WTC11 (cell line): Measurements from ENCODE around the gene TRIM47. TPM values are rescaled to one million over a fixed set of nuclear protein-coding genes. Genes with fewer than 3 reads are reported as not detected.

Experiments used
- ATAC-seq: fragments of 200-7000 bp; cut with Tn5 transposase; 2 replicates; pipeline ENCODE4 v1.10.0; 2021; ENCODE audit warnings: mild to moderate bottlenecking, moderate library complexity
- CTCF ChIA-PET: fragments of 300-600 bp; sonication (Branson Sonifier 250); formaldehyde crosslinking; loops from one replicate; lab custom pipeline; 2021; ENCODE audit warnings: antibody characterized with exemption; lab: Charles Lee
- POLR2A ChIA-PET: fragments of 350-600 bp; sonication (Branson Sonifier 250); formaldehyde crosslinking; loops from one replicate; lab custom pipeline; 2021; ENCODE audit warnings: antibody characterized with exemption; lab: Charles Lee
- DNase-seq: peaks from one replicate; pipeline ENCODE4 v3.0.0; 2021; ENCODE audit warnings: low spot score
- H3K27ac Mint-ChIP-seq: 2 replicates; pipeline ENCODE4 v1.8.0; 2021; ENCODE audit warnings: mixed read lengths
- H3K27me3 Mint-ChIP-seq: 2 replicates; pipeline ENCODE4 v1.8.0; 2021; ENCODE audit warnings: low read depth, mild to moderate bottlenecking, moderate library complexity, mixed read lengths
- H3K36me3 Mint-ChIP-seq: 2 replicates; pipeline ENCODE4 v1.8.0; 2021; ENCODE audit warnings: mixed read lengths
- H3K4me1 Mint-ChIP-seq: 2 replicates; pipeline ENCODE4 v1.8.0; 2022; ENCODE audit warnings: mixed read lengths
- H3K4me3 Mint-ChIP-seq: 2 replicates; pipeline ENCODE4 v1.8.0; 2021; ENCODE audit warnings: mild to moderate bottlenecking, moderate library complexity, mixed read lengths
- H3K9me3 Mint-ChIP-seq: 2 replicates; pipeline ENCODE4 v1.8.0; 2021; ENCODE audit warnings: mixed read lengths
- AFF4 ChIP-seq: sonication (generic); formaldehyde crosslinking; IDR thresholded peaks from 2 replicates; pipeline ENCODE4 v1.8.1; 2023; ENCODE audit warnings: mild to moderate bottlenecking, missing genetic modification reagents, borderline replicate concordance
- ATF1 ChIP-seq: sonication (generic); formaldehyde crosslinking; IDR thresholded peaks from 2 replicates; pipeline ENCODE4 v1.8.1; 2023; ENCODE audit warnings: mild to moderate bottlenecking, moderate library complexity, missing genetic modification reagents
- ATF3 ChIP-seq: sonication (generic); formaldehyde crosslinking; conservative IDR thresholded peaks from 2 replicates; pipeline ENCODE4 v1.8.1; 2022; ENCODE audit warnings: mild to moderate bottlenecking, missing genetic modification reagents
- EMX1 ChIP-seq: fragments of 250-450 bp; sonication (Bioruptor Pico); IDR thresholded peaks from 2 replicates; pipeline ENCODE4 v1.8.0; 2021; ENCODE audit warnings: mild to moderate bottlenecking
- FOXJ3 ChIP-seq: sonication (generic); formaldehyde crosslinking; IDR thresholded peaks from 2 replicates; pipeline ENCODE4 v1.9.0; 2021; ENCODE audit warnings: missing genetic modification reagents, mild to moderate bottlenecking, borderline replicate concordance
- FOXP4 ChIP-seq: sonication (generic); formaldehyde crosslinking; IDR thresholded peaks from 2 replicates; pipeline ENCODE4 v1.8.0; 2022; ENCODE audit warnings: mild to moderate bottlenecking, missing genetic modification reagents
- JUN ChIP-seq: sonication (generic); formaldehyde crosslinking; IDR thresholded peaks from 2 replicates; pipeline ENCODE4 v1.8.0; 2023; ENCODE audit warnings: mild to moderate bottlenecking, missing genetic modification reagents
- MYBL2 ChIP-seq: sonication (generic); formaldehyde crosslinking; IDR thresholded peaks from 2 replicates; pipeline ENCODE4 v1.8.1; 2023; ENCODE audit warnings: mild to moderate bottlenecking, moderate library complexity, missing genetic modification reagents
- NFATC4 ChIP-seq: fragments of 250-450 bp; sonication (Bioruptor Pico); IDR thresholded peaks from 2 replicates; pipeline ENCODE4 v1.9.0; 2021; ENCODE audit warnings: mild to moderate bottlenecking
- PRDM15 ChIP-seq: sonication (generic); formaldehyde crosslinking; IDR thresholded peaks from 2 replicates; pipeline ENCODE4 v1.8.0; 2022; ENCODE audit warnings: missing genetic modification reagents
- PRRX2 ChIP-seq: fragments of 250-450 bp; sonication (Bioruptor Pico); IDR thresholded peaks from 2 replicates; pipeline ENCODE4 v1.8.0; 2021; ENCODE audit warnings: mild to moderate bottlenecking
- RORB ChIP-seq: fragments of 250-450 bp; sonication (Bioruptor Pico); IDR thresholded peaks from 2 replicates; pipeline ENCODE4 v1.9.0; 2021; ENCODE audit warnings: mild to moderate bottlenecking
- SMAD4 ChIP-seq: sonication (generic); formaldehyde crosslinking; IDR thresholded peaks from 2 replicates; pipeline ENCODE4 v1.8.0; 2022; ENCODE audit warnings: mild to moderate bottlenecking, missing genetic modification reagents
- TCF7 ChIP-seq: sonication (generic); formaldehyde crosslinking; IDR thresholded peaks from 2 replicates; pipeline ENCODE4 v1.8.0; 2022; ENCODE audit warnings: mild to moderate bottlenecking, low read depth, missing genetic modification reagents, moderate library complexity
- ZNF121 ChIP-seq: sonication (generic); formaldehyde crosslinking; IDR thresholded peaks from 2 replicates; pipeline ENCODE4 v1.8.0; 2023; ENCODE audit warnings: missing genetic modification reagents
- total RNA-seq: library from RNA; stranded (reverse); gene quantifications from 3 replicates; pipeline ENCODE4 v1.2.3, GENCODE V29; 2021
- TF ChIP-seq, protein P1 (sequence below): fragments of 250-450 bp; sonication (Bioruptor Pico); IDR thresholded peaks from 2 replicates; pipeline ENCODE4 v2.1.2; 2022; ENCODE audit warnings: mild to moderate bottlenecking, moderate library complexity
- TF ChIP-seq, protein P2 (sequence below): sonication (generic); formaldehyde crosslinking; IDR thresholded peaks from 2 replicates; pipeline ENCODE4 v1.8.0; 2023; ENCODE audit warnings: mild to moderate bottlenecking, missing genetic modification reagents
- TF ChIP-seq, protein P3 (sequence below): sonication (generic); formaldehyde crosslinking; IDR thresholded peaks from 2 replicates; pipeline ENCODE4 v1.8.0; 2022; ENCODE audit warnings: mild to moderate bottlenecking, missing genetic modification reagents
- TF ChIP-seq, protein P4 (sequence below): sonication (generic); formaldehyde crosslinking; IDR thresholded peaks from 2 replicates; pipeline ENCODE4 v1.8.1; 2022; ENCODE audit warnings: mild to moderate bottlenecking, missing genetic modification reagents, moderate library complexity, borderline replicate concordance

Gene TRIM47
- total RNA-seq, 1 experiment from 2014 or later = 10.0 TPM

- Mint-ChIP-seq H3K27me3 (no peaks in the 10 kb centered on the region), H3K9me3 (no peaks in the 10 kb centered on the region), H3K4me1 (no peaks in the 10 kb centered on the region), H3K27ac (no peak overlapping the region), H3K4me3 (no peak overlapping the region), H3K36me3 (no peaks in the 10 kb centered on the region; the same call in 1 of the 2 replicates)
- TF ChIP-seq ATF3 (no peak), PRDM15 (CRISPR knock-in tag) (no peak), NFATC4 (no peak)
- TF ChIP-seq, protein P1, sequence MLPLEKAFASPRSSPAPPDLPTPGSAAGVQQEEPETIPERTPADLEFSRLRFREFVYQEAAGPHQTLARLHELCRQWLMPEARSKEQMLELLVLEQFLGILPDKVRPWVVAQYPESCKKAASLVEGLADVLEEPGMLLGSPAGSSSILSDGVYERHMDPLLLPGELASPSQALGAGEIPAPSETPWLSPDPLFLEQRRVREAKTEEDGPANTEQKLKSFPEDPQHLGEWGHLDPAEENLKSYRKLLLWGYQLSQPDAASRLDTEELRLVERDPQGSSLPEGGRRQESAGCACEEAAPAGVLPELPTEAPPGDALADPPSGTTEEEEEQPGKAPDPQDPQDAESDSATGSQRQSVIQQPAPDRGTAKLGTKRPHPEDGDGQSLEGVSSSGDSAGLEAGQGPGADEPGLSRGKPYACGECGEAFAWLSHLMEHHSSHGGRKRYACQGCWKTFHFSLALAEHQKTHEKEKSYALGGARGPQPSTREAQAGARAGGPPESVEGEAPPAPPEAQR = no peak
- ATAC-seq (no peak), DNase-seq (no peak)
- ChIA-PET POLR2A (no interaction called here), CTCF (interaction anchor here (0.9 to 4.3 kb wide), 5 partner anchors 8 to 99 kb away, joined by 3 to 42 read pairs (median 4); partner anchors contain the start of genes CDK3 and MRPL38)
These were observed 47.5 kb upstream of the TRIM47 start for GRCh38 chr17:75925912-75926311.

DNA sequence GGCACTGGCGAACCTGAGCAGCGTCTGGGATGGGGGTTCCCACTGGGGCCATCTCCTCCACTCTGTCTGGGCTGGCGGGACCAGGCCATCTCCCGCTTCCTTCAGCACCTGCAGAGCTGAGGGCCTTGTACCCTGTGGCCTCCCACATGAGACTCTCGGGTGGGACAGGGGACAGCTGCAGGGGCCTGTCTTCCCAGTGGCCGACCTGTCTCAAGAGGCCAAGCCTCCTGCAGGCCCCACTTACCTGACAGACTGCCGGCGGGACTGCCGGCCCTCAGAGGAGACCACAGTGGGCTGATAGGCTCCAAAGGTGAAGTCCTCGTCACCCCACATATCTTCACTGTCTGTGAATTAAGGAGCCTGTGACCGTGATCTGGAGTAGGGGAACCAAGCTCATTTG lies 46.7 kb upstream of the TRIM47 start:
- ATAC-seq (no peak), DNase-seq (no peak)
- no peaks in the 10 kb centered on the region for H3K4me1 Mint-ChIP-seq
- no peaks in the 10 kb centered on the region for H3K27me3 Mint-ChIP-seq
- no peaks in the 10 kb centered on the region for H3K9me3 Mint-ChIP-seq
- H3K4me3 Mint-ChIP-seq = no peak overlapping the region
- H3K27ac Mint-ChIP-seq = no peak overlapping the region
- ChIA-PET CTCF (interaction anchor here (0.9 to 4.3 kb wide), 5 partner anchors 9 to 98 kb away, joined by 3 to 42 read pairs (median 4); partner anchors contain the start of genes CDK3 and MRPL38), POLR2A (no interaction called here)
- no peaks in the 10 kb centered on the region; the same call in 1 of the 2 replicates for H3K36me3 Mint-ChIP-seq
- TF ChIP-seq EMX1 (CRISPR knock-in tag) = no peak
- no peak for TF ChIP-seq RORB (CRISPR knock-in tag)
- TF ChIP-seq ATF1 (CRISPR knock-in tag) = no peak
- no peak for TF ChIP-seq FOXP4 (CRISPR knock-in tag)
- TF ChIP-seq, protein P2, sequence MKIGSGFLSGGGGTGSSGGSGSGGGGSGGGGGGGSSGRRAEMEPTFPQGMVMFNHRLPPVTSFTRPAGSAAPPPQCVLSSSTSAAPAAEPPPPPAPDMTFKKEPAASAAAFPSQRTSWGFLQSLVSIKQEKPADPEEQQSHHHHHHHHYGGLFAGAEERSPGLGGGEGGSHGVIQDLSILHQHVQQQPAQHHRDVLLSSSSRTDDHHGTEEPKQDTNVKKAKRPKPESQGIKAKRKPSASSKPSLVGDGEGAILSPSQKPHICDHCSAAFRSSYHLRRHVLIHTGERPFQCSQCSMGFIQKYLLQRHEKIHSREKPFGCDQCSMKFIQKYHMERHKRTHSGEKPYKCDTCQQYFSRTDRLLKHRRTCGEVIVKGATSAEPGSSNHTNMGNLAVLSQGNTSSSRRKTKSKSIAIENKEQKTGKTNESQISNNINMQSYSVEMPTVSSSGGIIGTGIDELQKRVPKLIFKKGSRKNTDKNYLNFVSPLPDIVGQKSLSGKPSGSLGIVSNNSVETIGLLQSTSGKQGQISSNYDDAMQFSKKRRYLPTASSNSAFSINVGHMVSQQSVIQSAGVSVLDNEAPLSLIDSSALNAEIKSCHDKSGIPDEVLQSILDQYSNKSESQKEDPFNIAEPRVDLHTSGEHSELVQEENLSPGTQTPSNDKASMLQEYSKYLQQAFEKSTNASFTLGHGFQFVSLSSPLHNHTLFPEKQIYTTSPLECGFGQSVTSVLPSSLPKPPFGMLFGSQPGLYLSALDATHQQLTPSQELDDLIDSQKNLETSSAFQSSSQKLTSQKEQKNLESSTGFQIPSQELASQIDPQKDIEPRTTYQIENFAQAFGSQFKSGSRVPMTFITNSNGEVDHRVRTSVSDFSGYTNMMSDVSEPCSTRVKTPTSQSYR (CRISPR knock-in tag) = no peak
- TF ChIP-seq NFATC4 = no peak
- TF ChIP-seq ZNF121 = no peak
- TF ChIP-seq MYBL2 (CRISPR knock-in tag) = no peak
- TF ChIP-seq, protein P3, sequence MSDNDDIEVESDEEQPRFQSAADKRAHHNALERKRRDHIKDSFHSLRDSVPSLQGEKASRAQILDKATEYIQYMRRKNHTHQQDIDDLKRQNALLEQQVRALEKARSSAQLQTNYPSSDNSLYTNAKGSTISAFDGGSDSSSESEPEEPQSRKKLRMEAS = no peak
- no peak for TF ChIP-seq AFF4 (CRISPR knock-in tag)
- TF ChIP-seq, protein P4, sequence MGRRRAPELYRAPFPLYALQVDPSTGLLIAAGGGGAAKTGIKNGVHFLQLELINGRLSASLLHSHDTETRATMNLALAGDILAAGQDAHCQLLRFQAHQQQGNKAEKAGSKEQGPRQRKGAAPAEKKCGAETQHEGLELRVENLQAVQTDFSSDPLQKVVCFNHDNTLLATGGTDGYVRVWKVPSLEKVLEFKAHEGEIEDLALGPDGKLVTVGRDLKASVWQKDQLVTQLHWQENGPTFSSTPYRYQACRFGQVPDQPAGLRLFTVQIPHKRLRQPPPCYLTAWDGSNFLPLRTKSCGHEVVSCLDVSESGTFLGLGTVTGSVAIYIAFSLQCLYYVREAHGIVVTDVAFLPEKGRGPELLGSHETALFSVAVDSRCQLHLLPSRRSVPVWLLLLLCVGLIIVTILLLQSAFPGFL = no peak
- TF ChIP-seq PRRX2 = no peak
- no peak for TF ChIP-seq SMAD4 (CRISPR knock-in tag)
- no peak for TF ChIP-seq JUN (CRISPR knock-in tag)
- TF ChIP-seq FOXJ3 (CRISPR knock-in tag) = no peak
- TF ChIP-seq ATF3 = no peak
- no peak for TF ChIP-seq TCF7 (CRISPR knock-in tag)
